ENCODE measurements around the gene SRPX2. TPM values are rescaled to one million over a fixed set of nuclear protein-coding genes. Genes with fewer than 3 reads are reported as not detected.
A peak's percentile ranks its signal among the peaks of the same experiment; 100 is the strongest.

SRPX2 gene
- 65.9 and 77.8 TPM in 2 replicates for total RNA-seq (2021)
- Bru-seq, nascent RNA: percentile 87 among the genes with signal in this experiment
- BruChase-seq, experiment 1, labeled RNA remaining after a 2-hour chase: percentile 91 among the genes with signal in this experiment
- percentile 91 among the genes with signal in this experiment for BruChase-seq, experiment 2, labeled RNA remaining after a 6-hour chase
- long read RNA-seq, full-length matches to known transcripts: 17 of 37 reads
- long read RNA-seq, partial matches to known transcripts: 12 of 37 reads
- long read RNA-seq, other reads (novel, unspliced or antisense): 8 of 37 reads

GRCh38 chrX:100643956-100644860, at the start of gene SRPX2:
Gene SRPX2, plus strand, starts transcription at chrX:100644199. Its CDS starts 2,124 bp downstream, at chrX:100646323.
- H3K4me1 ChIP-seq (replicated peaks; ENCODE audit: insufficient read depth): peaks cover 70% of the 10 kb centered on the region
- H3K4me3 ChIP-seq: peak within 1 kb of the TSS; percentile 97
- no peaks in the 10 kb centered on the region for H3K27me3 ChIP-seq (ENCODE audit: insufficient read depth, low read depth)
- H3K27ac ChIP-seq: peak within 1 kb of the TSS; percentile 94
- peak within 1 kb of the TSS; percentile 88 for H3K4me2 ChIP-seq
- intact Hi-C loops (cut with micrococcal nuclease; ENCODE audit: unreplicated experiment): no loop called here
- no peaks in the 10 kb centered on the region for H4K20me1 ChIP-seq (ENCODE audit: insufficient read depth)
- H3K9me2 ChIP-seq (ENCODE audit: insufficient read depth): no peaks in the 10 kb centered on the region
- H2AFZ ChIP-seq: no peak within 1 kb of the TSS; the same call in 1 of the 2 replicates
- TF ChIP-seq EZH2 (IDR thresholded peaks at IDR 0.05; ENCODE audit: low read depth) (no peak), CTCF (conservative IDR thresholded peaks at IDR 0.05) (no peak)
- TSS peak; percentile 58 for BruUV-seq (replicated peaks)
- H3F3A ChIP-seq (ENCODE audit: insufficient read depth, low read depth): peaks cover 68% of the 10 kb centered on the region
- peaks cover 26% of the 10 kb centered on the region for H3K36me3 ChIP-seq (ENCODE audit: low read depth)
- peak; percentile 49 to 90 for DNase-seq
- peaks cover 38% of the 10 kb centered on the region for H3K79me2 ChIP-seq (ENCODE audit: low read depth)
- CTCF ChIA-PET: no interaction called here
- no peaks in the 10 kb centered on the region for H3K9me3 ChIP-seq (ENCODE audit: insufficient read depth, low read depth)
- POLR2A ChIA-PET (ENCODE audit: unreplicated experiment): interaction anchor here (0.6 kb wide), 1 partner anchor 156 kb away, joined by 6 read pairs; no protein-coding TSS in a partner anchor

GRCh38 chrX:100596601-100597000, 47.4 kb upstream of the SRPX2 start:
- no peak for TF ChIP-seq EZH2 (IDR thresholded peaks at IDR 0.05; ENCODE audit: low read depth)
- TF ChIP-seq CTCF (conservative IDR thresholded peaks at IDR 0.05): no peak
- POLR2A ChIA-PET (ENCODE audit: unreplicated experiment): no interaction called here

GRCh38 chrX:100599456-100599855, 44.5 kb upstream of the SRPX2 start:
- DNase-seq: no peak
- Histone ChIP-seq H3K27me3 (ENCODE audit: insufficient read depth, low read depth) (no peaks in the 10 kb centered on the region), H4K20me1 (ENCODE audit: insufficient read depth) (no peaks in the 10 kb centered on the region), H3F3A (ENCODE audit: insufficient read depth, low read depth) (no peaks in the 10 kb centered on the region), H3K4me3 (no peak overlapping the region), H3K4me1 (replicated peaks; ENCODE audit: insufficient read depth) (no peaks in the 10 kb centered on the region), H3K9me2 (ENCODE audit: insufficient read depth) (no peaks in the 10 kb centered on the region), H3K9me3 (ENCODE audit: insufficient read depth, low read depth) (no peaks in the 10 kb centered on the region), H3K4me2 (no peak overlapping the region), H3K36me3 (ENCODE audit: low read depth) (no peaks in the 10 kb centered on the region), H3K27ac (no peak overlapping the region), H3K79me2 (ENCODE audit: low read depth) (no peaks in the 10 kb centered on the region), H2AFZ (no peak overlapping the region)
- ChIA-PET POLR2A (ENCODE audit: unreplicated experiment) (no interaction called here), CTCF (no interaction called here)
- BruUV-seq (replicated peaks): no TSS peak
- intact Hi-C loops (cut with micrococcal nuclease; ENCODE audit: unreplicated experiment): no loop called here
- TF ChIP-seq EZH2 (IDR thresholded peaks at IDR 0.05; ENCODE audit: low read depth) (no peak), CTCF (conservative IDR thresholded peaks at IDR 0.05) (no peak)

More at GRCh38 chrX:100596601-100597000, 47.4 kb upstream of the SRPX2 start:
- no peak overlapping the region for H2AFZ ChIP-seq
- intact Hi-C loops (cut with micrococcal nuclease; ENCODE audit: unreplicated experiment): no loop called here
- no peaks in the 10 kb centered on the region for H3K9me3 ChIP-seq (ENCODE audit: insufficient read depth, low read depth)
- CTCF ChIA-PET: no interaction called here
- H3K4me2 ChIP-seq: no peak overlapping the region
- no peaks in the 10 kb centered on the region for H4K20me1 ChIP-seq (ENCODE audit: insufficient read depth)
- no peaks in the 10 kb centered on the region for H3K36me3 ChIP-seq (ENCODE audit: low read depth)
- DNase-seq: no peak
- no peak overlapping the region for H3K4me3 ChIP-seq
- H3K27ac ChIP-seq: no peak overlapping the region
- no peaks in the 10 kb centered on the region for H3K27me3 ChIP-seq (ENCODE audit: insufficient read depth, low read depth)
- no peaks in the 10 kb centered on the region for H3K4me1 ChIP-seq (replicated peaks; ENCODE audit: insufficient read depth)
- no peaks in the 10 kb centered on the region for H3F3A ChIP-seq (ENCODE audit: insufficient read depth, low read depth)
- BruUV-seq (replicated peaks): no TSS peak
- H3K9me2 ChIP-seq (ENCODE audit: insufficient read depth): no peaks in the 10 kb centered on the region
- H3K79me2 ChIP-seq (ENCODE audit: low read depth): no peaks in the 10 kb centered on the region

Data from PC-9 (cell line).